Measurements from ENCODE around the gene GPR26. TPM values are rescaled to one million over a fixed set of nuclear protein-coding genes. Genes with fewer than 3 reads are reported as not detected.

Gene GPR26
- total and polyA plus RNA-seq, 4 donors, result not detected

DNA sequence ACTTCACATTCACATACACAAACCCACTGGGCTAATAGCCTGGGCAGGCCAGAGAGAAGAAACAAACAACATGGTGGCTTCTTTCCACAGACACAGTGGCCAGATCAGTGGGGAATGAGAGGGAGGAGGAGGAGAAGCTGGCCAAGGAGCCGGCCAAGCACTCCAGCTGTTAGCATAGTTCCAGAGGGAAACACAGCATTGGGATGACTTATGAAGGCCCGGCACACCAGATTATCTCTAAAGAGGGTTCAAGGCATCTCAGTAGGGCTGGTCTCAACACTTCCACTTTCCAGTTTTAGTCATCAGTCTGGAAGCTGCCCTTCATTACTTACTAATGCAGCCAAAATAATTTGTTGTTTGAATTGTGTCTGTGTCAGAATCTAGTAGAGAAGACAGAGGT, 42.1 kb upstream of the GPR26 start:
- TF ChIP-seq CTCF (IDR thresholded peaks at IDR 0.05; ENCODE audit: control extremely low read depth, extremely low read depth), result no peak
- H3K27me3 ChIP-seq (ENCODE audit: control insufficient read depth in 3 of 3, insufficient read depth in 3 of 3, low read length in 2 of 3), result no peaks in the 10 kb centered on the region
- no peak overlapping the region for H3K9ac ChIP-seq (ENCODE audit: insufficient read depth in 1 of 2, low read length in 2 of 2)
- ATAC-seq (ENCODE audit: insufficient read depth, low FRiP score), result no peak
- 86% methylated on average over 2 of the region's 2 CpGs for WGBS, 2 donors
- H3K4me3 ChIP-seq, result no peak overlapping the region
- H3K9me3 ChIP-seq (ENCODE audit: control insufficient read depth in 4 of 4, insufficient read depth in 3 of 4, low read length in 3 of 4), result no peaks in the 10 kb centered on the region
- H3K36me3 ChIP-seq (ENCODE audit: control insufficient read depth in 4 of 4, insufficient read depth in 4 of 4, low read length in 4 of 4), result no peaks in the 10 kb centered on the region
- no peak for DNase-seq
- H3K4me1 ChIP-seq (ENCODE audit: control insufficient read depth in 5 of 5, insufficient read depth in 5 of 5, low read length in 5 of 5), result no peaks in the 10 kb centered on the region
- no peak overlapping the region for H3K27ac ChIP-seq (ENCODE audit: low read depth in 1 of 2, low read length in 1 of 2)

GRCh38 chr10:123633106-123633505, 33.0 kb upstream of the GPR26 start:
- WGBS, 2 donors, result 89 to 92% methylated on average over 3 of the region's 3 CpGs
- ATAC-seq (ENCODE audit: insufficient read depth, low FRiP score) (no peak), DNase-seq (no peak)
- Histone ChIP-seq H3K27ac (ENCODE audit: low read depth in 1 of 2, low read length in 1 of 2) (no peak overlapping the region), H3K9ac (ENCODE audit: insufficient read depth in 1 of 2, low read length in 2 of 2) (no peak overlapping the region), H3K36me3 (ENCODE audit: control insufficient read depth in 4 of 4, insufficient read depth in 4 of 4, low read length in 4 of 4) (no peaks in the 10 kb centered on the region), H3K9me3 (ENCODE audit: control insufficient read depth in 4 of 4, insufficient read depth in 3 of 4, low read length in 3 of 4) (no peaks in the 10 kb centered on the region), H3K4me3 (no peak overlapping the region), H3K27me3 (ENCODE audit: control insufficient read depth in 3 of 3, insufficient read depth in 3 of 3, low read length in 2 of 3) (peaks cover 0 to 2% (median 0%) of the 10 kb centered on the region in 3 donors), H3K4me1 (ENCODE audit: control insufficient read depth in 5 of 5, insufficient read depth in 5 of 5, low read length in 5 of 5) (no peaks in the 10 kb centered on the region)
- TF ChIP-seq CTCF (IDR thresholded peaks at IDR 0.05; ENCODE audit: control extremely low read depth, extremely low read depth), result no peak

- H3K9me3 ChIP-seq (ENCODE audit: control insufficient read depth in 4 of 4, insufficient read depth in 3 of 4, low read length in 3 of 4), result no peaks in the 10 kb centered on the region
- no peak for DNase-seq
- H3K27ac ChIP-seq (ENCODE audit: low read depth in 1 of 2, low read length in 1 of 2), result no peak overlapping the region
- peaks cover 0 to 2% (median 0%) of the 10 kb centered on the region in 3 donors for H3K27me3 ChIP-seq (ENCODE audit: control insufficient read depth in 3 of 3, insufficient read depth in 3 of 3, low read length in 2 of 3)
- ATAC-seq (ENCODE audit: insufficient read depth, low FRiP score), result no peak
- TF ChIP-seq CTCF (IDR thresholded peaks at IDR 0.05; ENCODE audit: control extremely low read depth, extremely low read depth), result no peak
- H3K4me3 ChIP-seq, result no peak overlapping the region
- WGBS, 2 donors, result 57 to 64% methylated on average over 5 of the region's 5 CpGs
- H3K36me3 ChIP-seq (ENCODE audit: control insufficient read depth in 4 of 4, insufficient read depth in 4 of 4, low read length in 4 of 4), result no peaks in the 10 kb centered on the region
- no peak overlapping the region for H3K9ac ChIP-seq (ENCODE audit: insufficient read depth in 1 of 2, low read length in 2 of 2)
- no peaks in the 10 kb centered on the region for H3K4me1 ChIP-seq (ENCODE audit: control insufficient read depth in 5 of 5, insufficient read depth in 5 of 5, low read length in 5 of 5)
Measured at GRCh38 chr10:123633636-123634035, 32.5 kb upstream of the GPR26 start.

GRCh38 chr10:123634221-123634620, 31.9 kb upstream of the GPR26 start:
- Histone ChIP-seq H3K27me3 (ENCODE audit: control insufficient read depth in 3 of 3, insufficient read depth in 3 of 3, low read length in 2 of 3) (peaks cover 0 to 4% (median 0%) of the 10 kb centered on the region in 3 donors), H3K27ac (ENCODE audit: low read depth in 1 of 2, low read length in 1 of 2) (no peak overlapping the region), H3K9ac (ENCODE audit: insufficient read depth in 1 of 2, low read length in 2 of 2) (no peak overlapping the region), H3K4me3 (no peak overlapping the region), H3K9me3 (ENCODE audit: control insufficient read depth in 4 of 4, insufficient read depth in 3 of 4, low read length in 3 of 4) (no peaks in the 10 kb centered on the region), H3K4me1 (ENCODE audit: control insufficient read depth in 5 of 5, insufficient read depth in 5 of 5, low read length in 5 of 5) (no peaks in the 10 kb centered on the region), H3K36me3 (ENCODE audit: control insufficient read depth in 4 of 4, insufficient read depth in 4 of 4, low read length in 4 of 4) (no peaks in the 10 kb centered on the region)
- DNase-seq (no peak), ATAC-seq (ENCODE audit: insufficient read depth, low FRiP score) (no peak)
- WGBS, 2 donors, result 90 to 94% methylated on average over 6 of the region's 6 CpGs
- TF ChIP-seq CTCF (IDR thresholded peaks at IDR 0.05; ENCODE audit: control extremely low read depth, extremely low read depth), result no peak
